HL-60 (cell line): ENCODE measurements around the gene ASCC2.

Experiments used
- DNase-seq, 2 experiments: peaks; one replicate each; pipeline ENCODE4 v3.0.0-alpha.2; 2010 to 2020; ENCODE audit warnings: low read depth in 1 of 2, low spot score in 1 of 2
- H3K27ac ChIP-seq: fragments of 250-450 bp; sonication (Bioruptor Pico); replicated peaks from 2 replicates; pipeline ENCODE4 v1.5.1; 2020; ENCODE audit warnings: mild to moderate bottlenecking, moderate library complexity
- H3K27me3 ChIP-seq: fragments of 250-450 bp; sonication (Bioruptor Pico); 2 replicates; pipeline ENCODE4 v1.5.1; 2021; ENCODE audit warnings: mild to moderate bottlenecking, moderate library complexity; ENCODE audit not compliant: insufficient read depth, poor library complexity, severe bottlenecking
- H3K4me3 ChIP-seq: replicated peaks from 2 replicates; pipeline ENCODE4 v1.5.1; 2011; ENCODE audit warnings: mild to moderate bottlenecking, control low read depth, low read length; ENCODE audit not compliant: insufficient read depth
- GABPA ChIP-seq: IDR thresholded peaks from 2 replicates; pipeline ENCODE4 v1.6.1; 2012; ENCODE audit warnings: low read depth
- TF ChIP-seq, protein P1 (sequence below): IDR thresholded peaks from 2 replicates; pipeline ENCODE4 v1.6.1; 2012; ENCODE audit warnings: low read depth; ENCODE audit not compliant: insufficient replicate concordance
- TF ChIP-seq, protein P2 (sequence below): IDR thresholded peaks from one replicate; pipeline ENCODE4 v1.5.1; 2011; ENCODE audit warnings: low read length, control low read depth, inconsistent platforms; ENCODE audit not compliant: insufficient read depth

The ASCC2 gene

DNA sequence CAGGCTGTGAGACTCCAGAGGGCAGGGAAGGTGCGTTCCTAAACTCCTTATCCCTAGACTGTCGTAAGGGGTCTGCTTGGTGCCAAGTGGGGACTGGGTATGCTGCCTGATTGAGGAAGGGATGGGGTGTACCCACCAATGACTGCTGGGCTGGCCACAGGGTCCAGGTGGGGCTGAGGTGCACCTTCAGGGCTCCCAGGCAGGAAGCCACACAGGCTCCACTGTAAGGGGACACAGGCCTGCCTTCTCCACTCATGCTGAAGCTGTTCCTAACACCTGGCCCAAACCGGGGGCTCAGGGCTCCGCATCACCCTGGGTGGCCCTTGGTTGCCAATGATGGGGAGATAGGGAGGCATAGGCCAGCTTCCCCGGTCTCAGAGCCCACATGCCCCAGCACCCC, 97.9 kb downstream of the ASCC2 start:
- no peaks in the 10 kb centered on the region for H3K27me3 ChIP-seq
- TF ChIP-seq, protein P1, sequence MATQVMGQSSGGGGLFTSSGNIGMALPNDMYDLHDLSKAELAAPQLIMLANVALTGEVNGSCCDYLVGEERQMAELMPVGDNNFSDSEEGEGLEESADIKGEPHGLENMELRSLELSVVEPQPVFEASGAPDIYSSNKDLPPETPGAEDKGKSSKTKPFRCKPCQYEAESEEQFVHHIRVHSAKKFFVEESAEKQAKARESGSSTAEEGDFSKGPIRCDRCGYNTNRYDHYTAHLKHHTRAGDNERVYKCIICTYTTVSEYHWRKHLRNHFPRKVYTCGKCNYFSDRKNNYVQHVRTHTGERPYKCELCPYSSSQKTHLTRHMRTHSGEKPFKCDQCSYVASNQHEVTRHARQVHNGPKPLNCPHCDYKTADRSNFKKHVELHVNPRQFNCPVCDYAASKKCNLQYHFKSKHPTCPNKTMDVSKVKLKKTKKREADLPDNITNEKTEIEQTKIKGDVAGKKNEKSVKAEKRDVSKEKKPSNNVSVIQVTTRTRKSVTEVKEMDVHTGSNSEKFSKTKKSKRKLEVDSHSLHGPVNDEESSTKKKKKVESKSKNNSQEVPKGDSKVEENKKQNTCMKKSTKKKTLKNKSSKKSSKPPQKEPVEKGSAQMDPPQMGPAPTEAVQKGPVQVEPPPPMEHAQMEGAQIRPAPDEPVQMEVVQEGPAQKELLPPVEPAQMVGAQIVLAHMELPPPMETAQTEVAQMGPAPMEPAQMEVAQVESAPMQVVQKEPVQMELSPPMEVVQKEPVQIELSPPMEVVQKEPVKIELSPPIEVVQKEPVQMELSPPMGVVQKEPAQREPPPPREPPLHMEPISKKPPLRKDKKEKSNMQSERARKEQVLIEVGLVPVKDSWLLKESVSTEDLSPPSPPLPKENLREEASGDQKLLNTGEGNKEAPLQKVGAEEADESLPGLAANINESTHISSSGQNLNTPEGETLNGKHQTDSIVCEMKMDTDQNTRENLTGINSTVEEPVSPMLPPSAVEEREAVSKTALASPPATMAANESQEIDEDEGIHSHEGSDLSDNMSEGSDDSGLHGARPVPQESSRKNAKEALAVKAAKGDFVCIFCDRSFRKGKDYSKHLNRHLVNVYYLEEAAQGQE = no peak
- no peak for DNase-seq
- H3K27ac ChIP-seq = no peak overlapping the region
- H3K4me3 ChIP-seq = no peak overlapping the region

DNA sequence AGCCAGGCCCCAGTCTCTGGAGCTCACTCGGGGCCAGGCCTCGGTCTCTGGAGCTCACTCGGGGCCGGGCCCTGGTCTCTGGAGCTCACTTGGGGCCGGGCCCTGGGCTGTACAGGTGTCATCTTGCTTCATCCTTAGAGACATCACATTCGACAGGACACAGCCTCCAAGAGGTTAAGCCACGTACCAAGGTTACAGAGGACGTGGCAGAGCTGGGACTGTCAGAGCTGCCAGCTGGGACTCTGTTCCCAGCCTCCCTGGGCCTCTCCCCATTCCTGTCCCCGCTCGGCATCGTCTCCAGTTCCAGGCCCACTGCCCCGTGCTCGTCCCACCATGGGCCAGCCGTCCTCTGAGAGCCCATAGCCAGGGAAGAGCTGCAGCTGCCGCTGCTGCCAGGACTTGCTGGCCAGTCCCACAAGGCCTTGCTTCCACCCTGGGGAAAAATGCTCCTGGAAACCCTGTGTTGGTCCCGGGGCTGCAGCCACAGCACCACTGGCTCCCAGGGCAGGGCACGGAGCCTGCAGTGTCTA, 98.7 kb downstream of the ASCC2 start:
- no peaks in the 10 kb centered on the region for H3K27me3 ChIP-seq
- DNase-seq = no peak
- no peak overlapping the region for H3K4me3 ChIP-seq
- no peak overlapping the region for H3K27ac ChIP-seq
- no peak for TF ChIP-seq GABPA
- TF ChIP-seq, protein P2, sequence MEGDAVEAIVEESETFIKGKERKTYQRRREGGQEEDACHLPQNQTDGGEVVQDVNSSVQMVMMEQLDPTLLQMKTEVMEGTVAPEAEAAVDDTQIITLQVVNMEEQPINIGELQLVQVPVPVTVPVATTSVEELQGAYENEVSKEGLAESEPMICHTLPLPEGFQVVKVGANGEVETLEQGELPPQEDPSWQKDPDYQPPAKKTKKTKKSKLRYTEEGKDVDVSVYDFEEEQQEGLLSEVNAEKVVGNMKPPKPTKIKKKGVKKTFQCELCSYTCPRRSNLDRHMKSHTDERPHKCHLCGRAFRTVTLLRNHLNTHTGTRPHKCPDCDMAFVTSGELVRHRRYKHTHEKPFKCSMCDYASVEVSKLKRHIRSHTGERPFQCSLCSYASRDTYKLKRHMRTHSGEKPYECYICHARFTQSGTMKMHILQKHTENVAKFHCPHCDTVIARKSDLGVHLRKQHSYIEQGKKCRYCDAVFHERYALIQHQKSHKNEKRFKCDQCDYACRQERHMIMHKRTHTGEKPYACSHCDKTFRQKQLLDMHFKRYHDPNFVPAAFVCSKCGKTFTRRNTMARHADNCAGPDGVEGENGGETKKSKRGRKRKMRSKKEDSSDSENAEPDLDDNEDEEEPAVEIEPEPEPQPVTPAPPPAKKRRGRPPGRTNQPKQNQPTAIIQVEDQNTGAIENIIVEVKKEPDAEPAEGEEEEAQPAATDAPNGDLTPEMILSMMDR = no peak
